SK-N-SH treated with all-trans-retinoic acid at 6 μM for 48 hours (cell line): ENCODE measurements around the gene TLE7.

Experiments
- ATAC-seq: fragments of 200-7000 bp; cut with Tn5 transposase; 3 replicates; pipeline ENCODE4 v1.9.1; 2020; ENCODE audit warnings: mild to moderate bottlenecking, moderate library complexity
- ARNTL ChIP-seq: fragments of 450-650 bp; formaldehyde crosslinking; IDR thresholded peaks from 2 replicates; pipeline ENCODE4 v1.5.0; 2020; ENCODE audit warnings: low read depth, mild to moderate bottlenecking, moderate library complexity, borderline replicate concordance
- BACH2 ChIP-seq: fragments of 250-450 bp; sonication (Bioruptor Pico); IDR thresholded peaks from 2 replicates; pipeline ENCODE4 v1.9.0; 2021; ENCODE audit warnings: mild to moderate bottlenecking, borderline replicate concordance
- CREB5 ChIP-seq: fragments of 250-450 bp; sonication (Bioruptor Pico); IDR thresholded peaks from 2 replicates; pipeline ENCODE4 v1.5.1; 2020; ENCODE audit warnings: low read depth, mild to moderate bottlenecking, moderate library complexity
- CSDC2 ChIP-seq: fragments of 250-450 bp; sonication (Bioruptor Pico); IDR thresholded peaks from 2 replicates; pipeline ENCODE4 v1.5.0; 2020; ENCODE audit warnings: mild to moderate bottlenecking, moderate library complexity
- CSRNP3 ChIP-seq: fragments of 250-450 bp; sonication (Bioruptor Pico); IDR thresholded peaks from 2 replicates; pipeline ENCODE4 v1.5.1; 2021; ENCODE audit warnings: mild to moderate bottlenecking, moderate library complexity
- ESRRG ChIP-seq: fragments of 250-450 bp; sonication (Bioruptor Pico); IDR thresholded peaks from 2 replicates; pipeline ENCODE4 v1.6.1; 2021; ENCODE audit warnings: mild to moderate bottlenecking
- GLIS3 ChIP-seq: fragments of 250-450 bp; sonication (Bioruptor Pico); IDR thresholded peaks from 2 replicates; pipeline ENCODE4 v1.5.0; 2020; ENCODE audit warnings: mild to moderate bottlenecking, moderate library complexity
- ISL1 ChIP-seq: fragments of 250-450 bp; sonication (Bioruptor Pico); IDR thresholded peaks from 2 replicates; pipeline ENCODE4 v2.1.2; 2022; ENCODE audit warnings: mild to moderate bottlenecking, moderate library complexity
- OSR1 ChIP-seq: fragments of 250-450 bp; sonication (Bioruptor Pico); IDR thresholded peaks from 2 replicates; pipeline ENCODE4 v1.8.0; 2022; ENCODE audit warnings: moderate library complexity, mild to moderate bottlenecking, inconsistent platforms
- POU6F1 ChIP-seq: fragments of 250-450 bp; sonication (Bioruptor Pico); IDR thresholded peaks from 2 replicates; pipeline ENCODE4 v1.8.0; 2021; ENCODE audit warnings: low read depth, mild to moderate bottlenecking, moderate library complexity, borderline replicate concordance
- PPARA ChIP-seq: fragments of 250-450 bp; sonication (Bioruptor Pico); IDR thresholded peaks from 2 replicates; pipeline ENCODE4 v1.5.0; 2020; ENCODE audit warnings: mild to moderate bottlenecking, borderline replicate concordance
- RARB ChIP-seq: fragments of 250-450 bp; sonication (Bioruptor Pico); IDR thresholded peaks from 2 replicates; pipeline ENCODE4 v1.8.0; 2021; ENCODE audit warnings: mild to moderate bottlenecking, moderate library complexity
- SNAI2 ChIP-seq: fragments of 250-450 bp; sonication (Bioruptor Pico); IDR thresholded peaks from 2 replicates; pipeline ENCODE4 v1.5.0; 2020; ENCODE audit warnings: mild to moderate bottlenecking, moderate library complexity
- TCF4 ChIP-seq: fragments of 250-450 bp; sonication (Bioruptor Pico); IDR thresholded peaks from 2 replicates; pipeline ENCODE4 v1.8.0; 2021; ENCODE audit warnings: mild to moderate bottlenecking, moderate library complexity, borderline replicate concordance
- TOX ChIP-seq: fragments of 250-450 bp; sonication (Bioruptor Pico); IDR thresholded peaks from 2 replicates; pipeline ENCODE4 v1.8.0; 2021; ENCODE audit warnings: mild to moderate bottlenecking, moderate library complexity, borderline replicate concordance
- TSHZ2 ChIP-seq: fragments of 250-450 bp; sonication (Bioruptor Pico); IDR thresholded peaks from 2 replicates; pipeline ENCODE4 v1.5.0; 2020; ENCODE audit warnings: mild to moderate bottlenecking, moderate library complexity
- ZC3H10 ChIP-seq: fragments of 250-450 bp; sonication (Bioruptor Pico); IDR thresholded peaks from 2 replicates; pipeline ENCODE4 v1.5.1; 2021; ENCODE audit warnings: mild to moderate bottlenecking, moderate library complexity
- ZFP3 ChIP-seq: fragments of 250-450 bp; sonication (Bioruptor Pico); IDR thresholded peaks from 2 replicates; pipeline ENCODE4 v1.5.0; 2020; ENCODE audit warnings: mild to moderate bottlenecking, moderate library complexity
- ZFP30 ChIP-seq: fragments of 450-650 bp; formaldehyde crosslinking; IDR thresholded peaks from 2 replicates; pipeline ENCODE4 v1.5.0; 2022; ENCODE audit warnings: mild to moderate bottlenecking, moderate library complexity
- ZNF70 ChIP-seq: fragments of 450-650 bp; formaldehyde crosslinking; IDR thresholded peaks from 2 replicates; pipeline ENCODE4 v1.5.0; 2020; ENCODE audit warnings: mild to moderate bottlenecking, moderate library complexity
- ZNF8 ChIP-seq: fragments of 450-650 bp; formaldehyde crosslinking; IDR thresholded peaks from 2 replicates; pipeline ENCODE4 v1.5.0; 2020; ENCODE audit warnings: mild to moderate bottlenecking, moderate library complexity
- TF ChIP-seq, protein P1 (sequence below): fragments of 250-450 bp; sonication (Bioruptor Pico); IDR thresholded peaks from 2 replicates; pipeline ENCODE4 v1.8.0; 2020; ENCODE audit warnings: mild to moderate bottlenecking, moderate library complexity, borderline replicate concordance

TLE7 gene

DNA sequence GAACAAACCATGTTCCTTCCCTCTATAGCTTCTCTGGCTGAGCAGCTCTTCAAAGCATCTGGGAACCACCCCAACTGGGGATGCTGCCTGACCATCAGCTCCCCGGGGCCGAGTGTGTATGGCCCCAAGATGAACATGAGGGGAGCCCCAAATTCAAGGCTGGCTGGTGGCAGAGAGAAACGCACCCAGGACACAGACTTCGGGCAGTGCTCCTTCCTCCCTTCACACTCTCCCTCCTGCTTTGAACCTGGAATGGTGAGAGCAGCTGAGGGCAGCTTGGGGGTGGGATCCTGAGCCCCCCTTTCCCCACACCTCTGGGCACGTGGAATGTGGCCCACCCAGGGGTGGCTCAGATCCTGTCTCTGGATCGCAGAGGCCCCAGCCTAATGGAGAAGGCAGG, 17.2 kb downstream of the TLE7 start:
- ATAC-seq, result no peak
- TF ChIP-seq, protein P1, sequence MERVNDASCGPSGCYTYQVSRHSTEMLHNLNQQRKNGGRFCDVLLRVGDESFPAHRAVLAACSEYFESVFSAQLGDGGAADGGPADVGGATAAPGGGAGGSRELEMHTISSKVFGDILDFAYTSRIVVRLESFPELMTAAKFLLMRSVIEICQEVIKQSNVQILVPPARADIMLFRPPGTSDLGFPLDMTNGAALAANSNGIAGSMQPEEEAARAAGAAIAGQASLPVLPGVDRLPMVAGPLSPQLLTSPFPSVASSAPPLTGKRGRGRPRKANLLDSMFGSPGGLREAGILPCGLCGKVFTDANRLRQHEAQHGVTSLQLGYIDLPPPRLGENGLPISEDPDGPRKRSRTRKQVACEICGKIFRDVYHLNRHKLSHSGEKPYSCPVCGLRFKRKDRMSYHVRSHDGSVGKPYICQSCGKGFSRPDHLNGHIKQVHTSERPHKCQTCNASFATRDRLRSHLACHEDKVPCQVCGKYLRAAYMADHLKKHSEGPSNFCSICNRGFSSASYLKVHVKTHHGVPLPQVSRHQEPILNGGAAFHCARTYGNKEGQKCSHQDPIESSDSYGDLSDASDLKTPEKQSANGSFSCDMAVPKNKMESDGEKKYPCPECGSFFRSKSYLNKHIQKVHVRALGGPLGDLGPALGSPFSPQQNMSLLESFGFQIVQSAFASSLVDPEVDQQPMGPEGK (CRISPR knock-in tag), result no peak
- no peak for TF ChIP-seq ZC3H10 (CRISPR knock-in tag)
- no peak for TF ChIP-seq ZNF8 (CRISPR knock-in tag)
- TF ChIP-seq POU6F1 (CRISPR knock-in tag), result no peak
- TF ChIP-seq SNAI2 (CRISPR knock-in tag), result no peak
- no peak for TF ChIP-seq PPARA
- TF ChIP-seq TCF4, result no peak
- TF ChIP-seq TSHZ2 (CRISPR knock-in tag), result no peak
- no peak for TF ChIP-seq ZNF70
- no peak for TF ChIP-seq OSR1 (CRISPR knock-in tag)
- TF ChIP-seq ZFP3 (CRISPR knock-in tag), result no peak
- no peak for TF ChIP-seq CSRNP3 (CRISPR knock-in tag)
- TF ChIP-seq RARB (CRISPR knock-in tag), result no peak
- no peak for TF ChIP-seq ZFP30 (CRISPR knock-in tag)
- no peak for TF ChIP-seq CREB5 (CRISPR knock-in tag)

DNA sequence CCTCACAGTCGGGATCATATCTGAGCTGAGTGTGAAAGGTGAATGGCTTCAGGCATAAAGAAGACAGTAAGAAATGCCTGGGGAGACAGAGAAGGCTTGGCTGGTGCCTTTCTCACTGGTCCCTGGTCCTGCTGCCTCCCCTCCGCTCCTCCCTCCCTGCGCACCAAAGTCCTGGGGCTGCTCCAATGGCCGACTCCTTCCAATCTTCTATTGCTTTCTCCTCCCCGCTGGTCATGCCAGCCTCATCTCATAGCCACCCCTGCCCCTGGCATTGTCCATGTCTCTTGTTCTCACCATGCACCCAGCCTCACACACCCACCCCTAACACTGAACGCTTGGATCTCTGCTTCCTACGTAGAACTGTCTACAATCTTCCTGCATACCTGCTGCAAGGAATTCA, 18.0 kb downstream of the TLE7 start:
- TF ChIP-seq GLIS3 (CRISPR knock-in tag) (no peak), ISL1 (CRISPR knock-in tag) (no peak), PPARA (no peak), ESRRG (CRISPR knock-in tag) (no peak), ZNF8 (CRISPR knock-in tag) (no peak), TOX (no peak)

GRCh38 chr16:71423016-71423415, 18.8 kb downstream of the TLE7 start:
- TF ChIP-seq BACH2 (CRISPR knock-in tag) (no peak), PPARA (no peak), ZFP30 (CRISPR knock-in tag) (no peak), POU6F1 (CRISPR knock-in tag) (no peak), TCF4 (no peak), ESRRG (CRISPR knock-in tag) (no peak), ZNF8 (CRISPR knock-in tag) (no peak), ARNTL (CRISPR knock-in tag) (no peak), SNAI2 (CRISPR knock-in tag) (no peak), RARB (CRISPR knock-in tag) (no peak), ISL1 (CRISPR knock-in tag) (no peak), CSRNP3 (CRISPR knock-in tag) (no peak), CSDC2 (CRISPR knock-in tag) (no peak), ZNF70 (no peak)
- no peak for ATAC-seq

More for the DNA sequence above, 18.0 kb downstream of the TLE7 start:
- ATAC-seq, result no peak
